Panc1 (cell line): Measurements from ENCODE around the gene RARA.

Source experiments
- CTCF ChIP-seq: fragments of 450-650 bp; IDR thresholded peaks from 2 replicates; pipeline ENCODE4 v1.5.1; 2017; ENCODE audit warnings: mild to moderate bottlenecking
- POLR2AphosphoS5 ChIP-seq: IDR thresholded peaks from 2 replicates; pipeline ENCODE4 v1.6.1; 2012; ENCODE audit warnings: mild to moderate bottlenecking, low read depth, low read length, moderate library complexity
- REST ChIP-seq, 2 experiments: IDR thresholded peaks; 2 replicates each; pipeline ENCODE4 v1.6.1; 2011 to 2012; ENCODE audit warnings: low read depth in 2 of 2, control low read depth in 1 of 2, low read length in 1 of 2, mild to moderate bottlenecking in 1 of 2, moderate library complexity in 1 of 2; ENCODE audit not compliant: insufficient read depth in 1 of 2
- SIN3A ChIP-seq: IDR thresholded peaks from 2 replicates; pipeline ENCODE4 v1.6.1; 2012; ENCODE audit warnings: low read depth, mild to moderate bottlenecking, low read length, moderate library complexity, borderline replicate concordance; ENCODE audit not compliant: insufficient read depth
- TCF7L2 ChIP-seq: IDR thresholded peaks from 2 replicates; pipeline ENCODE4 v1.6.1; 2011; ENCODE audit warnings: mild to moderate bottlenecking, low read depth, low read length, inconsistent platforms

- no peak for TF ChIP-seq CTCF
- TF ChIP-seq POLR2AphosphoS5 = no peak
- no peak for TF ChIP-seq TCF7L2
- TF ChIP-seq REST (IDR thresholded peaks at IDR 0.05; ENCODE audit: insufficient read depth in 1 of 2, low read depth in 2 of 2, low read length in 1 of 2) = no peak
- TF ChIP-seq SIN3A = no peak
These were observed 22.0 kb downstream of the RARA start for GRCh38 chr17:40330850-40331470.
